ENCODE results near the gene B4GALT1.

- TF ChIP-seq CTCF (IDR thresholded peaks at IDR 0.05) (no peak), POLR2A (IDR thresholded peaks at IDR 0.05) (no peak)
Measured at GRCh38 chr9:33148367-33149014, 18.6 kb downstream of the B4GALT1 start.

Measured in body of pancreas (tissue), 4 donors.